Keratinocyte (primary cell): ENCODE data around the gene CKMT2. TPM values are rescaled to one million over a fixed set of nuclear protein-coding genes. Genes with fewer than 3 reads are reported as not detected.

ENCODE experiments used
- DNase-seq: peaks from one replicate; pipeline ENCODE4 v3.0.0-alpha.2; 2011; ENCODE audit warnings: low read depth, missing footprints, low spot score
- FAIRE-seq: peaks from 2 replicates; lab custom pipeline; 2011; peaks lifted over from hg19 to GRCh38; lab: Jason Lieb, UNC
- H2AFZ ChIP-seq: 2 replicates; pipeline ENCODE4 v1.6.0; 2012; ENCODE audit warnings: low read length, control low read depth, inconsistent platforms; ENCODE audit not compliant: control insufficient read depth
- H3K27ac ChIP-seq: 2 replicates; pipeline ENCODE4 v1.5.1; 2011; ENCODE audit warnings: low read length; ENCODE audit not compliant: control insufficient read depth, insufficient read depth
- H3K27me3 ChIP-seq: 3 replicates; pipeline ENCODE4 v1.6.0; 2011; ENCODE audit warnings: low read length; ENCODE audit not compliant: control insufficient read depth, insufficient read depth; ENCODE audit errors: extremely low read depth
- H3K36me3 ChIP-seq, 2 experiments: 2 replicates in 1 of 2; 3 replicates in 1 of 2; pipeline ENCODE4 v1.5.1; 2011; ENCODE audit warnings: low read length in 2 of 2, mild to moderate bottlenecking in 1 of 2; ENCODE audit not compliant: control insufficient read depth in 2 of 2, insufficient read depth in 2 of 2; ENCODE audit errors: extremely low read depth in 1 of 2
- H3K4me1 ChIP-seq: 3 replicates; pipeline ENCODE4 v1.5.1; 2011; ENCODE audit warnings: low read length; ENCODE audit not compliant: control insufficient read depth, insufficient read depth; ENCODE audit errors: extremely low read depth
- H3K4me2 ChIP-seq: 3 replicates; pipeline ENCODE4 v1.6.0; 2011; ENCODE audit warnings: low read depth, low read length; ENCODE audit not compliant: control insufficient read depth, insufficient read depth; ENCODE audit errors: extremely low read depth
- H3K4me3 ChIP-seq, 3 experiments: fragments of 200-600 bp in 1 of 3; sonication (generic) in 1 of 3; 2 replicates in 2 of 3; 3 replicates in 1 of 3; pipeline ENCODE4 v1.5.1; 2011 to 2016; ENCODE audit warnings: low read length in 3 of 3, mild to moderate bottlenecking in 3 of 3, control low read depth in 2 of 3, inconsistent platforms in 1 of 3, low read depth in 1 of 3, mixed read lengths in 1 of 3, mixed run types in 1 of 3, moderate library complexity in 1 of 3; ENCODE audit not compliant: control insufficient read depth in 2 of 3, insufficient read depth in 2 of 3; ENCODE audit errors: extremely low read depth in 1 of 3
- H3K79me2 ChIP-seq: 2 replicates; pipeline ENCODE4 v1.6.0; 2012; ENCODE audit warnings: low read length; ENCODE audit not compliant: control insufficient read depth, insufficient read depth
- H3K9ac ChIP-seq: 3 replicates; pipeline ENCODE4 v1.6.0; 2011; ENCODE audit warnings: low read length; ENCODE audit not compliant: control insufficient read depth, insufficient read depth; ENCODE audit errors: extremely low read depth
- H3K9me1 ChIP-seq: 3 replicates; pipeline ENCODE4 v1.6.0; 2011; ENCODE audit warnings: low read length; ENCODE audit not compliant: control insufficient read depth, insufficient read depth; ENCODE audit errors: extremely low read depth
- H3K9me3 ChIP-seq: 2 replicates; pipeline ENCODE4 v1.5.1; 2012; ENCODE audit warnings: low read depth, low read length; ENCODE audit not compliant: control insufficient read depth
- H4K20me1 ChIP-seq: 3 replicates; pipeline ENCODE4 v1.6.0; 2011; ENCODE audit warnings: low read length; ENCODE audit not compliant: control insufficient read depth, insufficient read depth; ENCODE audit errors: extremely low read depth
- EZH2 ChIP-seq: IDR thresholded peaks from one replicate; pipeline ENCODE4 v1.6.1; 2012; ENCODE audit warnings: inconsistent platforms, mild to moderate bottlenecking, low read length, moderate library complexity
- dilution Hi-C: fragments of 300-500 bp; cut with MboI; formaldehyde crosslinking; loops from one replicate; pipeline ENCODE4 v1.7.0; 2020; ENCODE audit warnings: low sequenced_read_pairs; ENCODE audit not compliant: extremely low pct_ligation_motif_present
- polyA plus RNA-seq, 5 experiments: library from polyadenylated mRNA; depleted of rRNA in 3 of 5; stranded (reverse) in 3 of 5; stranded (forward) in 1 of 5; unstranded in 1 of 5; fragments of >200 nt; gene quantifications; 1 replicate in 1 of 5; 2 replicates in 3 of 5; 3 replicates in 1 of 5; pipeline versions ENCODE4 v1.2.1 to v1.2.3, GENCODE V29; 2011 to 2012; ENCODE audit warnings: missing spikeins in 2 of 5, low read depth in 1 of 5, low replicate concordance in 1 of 5
- TF ChIP-seq, protein P1 (sequence below), 3 experiments: IDR thresholded peaks in 1 of 3; conservative IDR thresholded peaks in 1 of 3; optimal IDR thresholded peaks in 1 of 3; 2 replicates in 2 of 3; 3 replicates in 1 of 3; pipeline versions ENCODE3 to v1.5.1; 2011; ENCODE audit warnings: low read length in 3 of 3, mild to moderate bottlenecking in 3 of 3, moderate library complexity in 2 of 3, control low read depth in 1 of 3, inconsistent platforms in 1 of 3; ENCODE audit not compliant: insufficient read depth in 2 of 3; ENCODE audit errors: extremely low read depth in 1 of 3

The CKMT2 gene
- polyA plus RNA-seq, 1 donor (not counting 4 experiments of a cell fraction or from before 2014, with no cell fraction given): not detected

DNA sequence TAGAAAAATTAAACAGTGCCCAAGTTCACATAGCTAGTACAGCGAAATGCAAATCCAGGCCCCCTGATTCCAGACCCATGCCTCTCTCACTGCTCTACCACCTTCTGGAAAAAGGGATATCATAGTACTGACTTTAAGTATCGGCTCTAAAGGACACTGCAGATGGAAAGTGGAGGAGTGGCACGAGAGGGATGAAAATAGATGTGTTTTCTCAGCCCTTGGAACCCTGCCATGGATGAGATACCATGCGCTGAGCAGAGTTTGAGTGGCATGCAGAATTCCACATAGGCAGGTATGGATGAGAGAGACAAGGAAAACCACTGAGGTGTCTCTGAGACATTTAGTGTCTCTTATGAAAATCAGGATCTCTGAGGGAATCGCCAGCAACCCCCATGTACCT is 18.8 kb downstream of the CKMT2 start:
- Histone ChIP-seq H3K79me2 (no peaks in the 10 kb centered on the region), H3K27me3 (no peaks in the 10 kb centered on the region), H3K27ac (no peak overlapping the region), H3K9ac (no peak overlapping the region), H3K36me3 (no peaks in the 10 kb centered on the region), H4K20me1 (peaks cover 4% of the 10 kb centered on the region), H3K9me3 (no peaks in the 10 kb centered on the region), H3K9me1 (no peaks in the 10 kb centered on the region), H3K4me2 (no peak overlapping the region), H2AFZ (no peak overlapping the region), H3K4me3 (no peak overlapping the region), H3K4me1 (peaks cover 12% of the 10 kb centered on the region)
- dilution Hi-C loops: no loop called here
- FAIRE-seq: no peak
- no peak for DNase-seq
- no peak for TF ChIP-seq EZH2
- TF ChIP-seq, protein P1, sequence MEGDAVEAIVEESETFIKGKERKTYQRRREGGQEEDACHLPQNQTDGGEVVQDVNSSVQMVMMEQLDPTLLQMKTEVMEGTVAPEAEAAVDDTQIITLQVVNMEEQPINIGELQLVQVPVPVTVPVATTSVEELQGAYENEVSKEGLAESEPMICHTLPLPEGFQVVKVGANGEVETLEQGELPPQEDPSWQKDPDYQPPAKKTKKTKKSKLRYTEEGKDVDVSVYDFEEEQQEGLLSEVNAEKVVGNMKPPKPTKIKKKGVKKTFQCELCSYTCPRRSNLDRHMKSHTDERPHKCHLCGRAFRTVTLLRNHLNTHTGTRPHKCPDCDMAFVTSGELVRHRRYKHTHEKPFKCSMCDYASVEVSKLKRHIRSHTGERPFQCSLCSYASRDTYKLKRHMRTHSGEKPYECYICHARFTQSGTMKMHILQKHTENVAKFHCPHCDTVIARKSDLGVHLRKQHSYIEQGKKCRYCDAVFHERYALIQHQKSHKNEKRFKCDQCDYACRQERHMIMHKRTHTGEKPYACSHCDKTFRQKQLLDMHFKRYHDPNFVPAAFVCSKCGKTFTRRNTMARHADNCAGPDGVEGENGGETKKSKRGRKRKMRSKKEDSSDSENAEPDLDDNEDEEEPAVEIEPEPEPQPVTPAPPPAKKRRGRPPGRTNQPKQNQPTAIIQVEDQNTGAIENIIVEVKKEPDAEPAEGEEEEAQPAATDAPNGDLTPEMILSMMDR (optimal IDR thresholded peaks at IDR 0.05 in 1 of 3, IDR thresholded peaks at IDR 0.05 in 1 of 3, conservative IDR thresholded peaks at IDR 0.05 in 1 of 3; ENCODE audit: extremely low read depth in 1 of 3, insufficient read depth in 2 of 3, low read length in 3 of 3): no peak

DNA sequence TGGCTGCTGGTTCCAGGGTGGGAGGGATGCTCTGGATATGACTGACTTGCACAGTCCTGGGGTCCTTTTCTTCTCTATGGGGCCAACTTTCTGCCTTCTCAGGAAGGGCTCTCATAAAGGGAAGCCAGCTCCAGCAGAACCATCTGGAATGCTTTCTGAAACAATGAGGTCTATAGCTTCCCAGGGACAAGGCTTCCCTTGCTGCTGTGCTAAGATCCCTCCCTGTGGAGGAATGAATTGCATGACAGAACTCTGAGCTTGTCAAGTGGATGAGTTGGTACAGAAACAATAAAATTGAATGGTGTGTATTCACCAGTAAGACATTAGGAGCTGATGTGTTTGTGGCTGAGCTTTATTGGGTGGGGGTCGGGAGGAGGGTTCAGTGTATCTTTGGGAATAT is 19.8 kb downstream of the CKMT2 start:
- no peak overlapping the region for H2AFZ ChIP-seq
- no peak for TF ChIP-seq EZH2
- TF ChIP-seq, protein P1 (optimal IDR thresholded peaks at IDR 0.05 in 1 of 3, IDR thresholded peaks at IDR 0.05 in 1 of 3, conservative IDR thresholded peaks at IDR 0.05 in 1 of 3; ENCODE audit: extremely low read depth in 1 of 3, insufficient read depth in 2 of 3, low read length in 3 of 3): no peak
- H3K9ac ChIP-seq: no peak overlapping the region
- no peak overlapping the region for H3K27ac ChIP-seq
- dilution Hi-C loops: no loop called here
- DNase-seq (no peak), FAIRE-seq (no peak)
- H3K4me2 ChIP-seq: no peak overlapping the region
- no peaks in the 10 kb centered on the region for H3K36me3 ChIP-seq
- no peaks in the 10 kb centered on the region for H3K9me3 ChIP-seq
- H4K20me1 ChIP-seq: peaks cover 4% of the 10 kb centered on the region
- H3K27me3 ChIP-seq: no peaks in the 10 kb centered on the region
- H3K4me1 ChIP-seq: peaks cover 12% of the 10 kb centered on the region
- H3K4me3 ChIP-seq: no peak overlapping the region
- no peaks in the 10 kb centered on the region for H3K9me1 ChIP-seq
- no peaks in the 10 kb centered on the region for H3K79me2 ChIP-seq
